Endothelial cell of umbilical vein (primary cell): ENCODE results near the gene CDH22.

Source experiments
- GATA2 ChIP-seq: IDR thresholded peaks from 2 replicates; pipeline ENCODE4 v1.7.0; 2011; ENCODE audit warnings: low read depth, mild to moderate bottlenecking, moderate library complexity, mixed read lengths, low read length; ENCODE audit not compliant: insufficient read length, insufficient read depth
- POLR2AphosphoS5 ChIP-seq: IDR thresholded peaks from 2 replicates; pipeline ENCODE4 v1.6.1; 2012; ENCODE audit warnings: low read depth, mild to moderate bottlenecking, control low read depth, low read length, moderate library complexity; ENCODE audit not compliant: insufficient read depth
- TF ChIP-seq, protein P1 (sequence below), 2 donors: IDR thresholded peaks; 1 replicate in 1 of 2; 2 replicates in 1 of 2; pipeline ENCODE4 v1.5.1; 2011; ENCODE audit warnings: low read length in 2 of 2, mild to moderate bottlenecking in 2 of 2, moderate library complexity in 2 of 2, control low read depth in 1 of 2, inconsistent platforms in 1 of 2, low read depth in 1 of 2; ENCODE audit not compliant: insufficient read depth in 1 of 2; ENCODE audit errors: extremely low read depth in 1 of 2
- TF ChIP-seq, protein P2 (sequence below): IDR thresholded peaks from 2 replicates; pipeline ENCODE4 v1.6.1; 2011; ENCODE audit not compliant: insufficient read depth, insufficient read length

DNA sequence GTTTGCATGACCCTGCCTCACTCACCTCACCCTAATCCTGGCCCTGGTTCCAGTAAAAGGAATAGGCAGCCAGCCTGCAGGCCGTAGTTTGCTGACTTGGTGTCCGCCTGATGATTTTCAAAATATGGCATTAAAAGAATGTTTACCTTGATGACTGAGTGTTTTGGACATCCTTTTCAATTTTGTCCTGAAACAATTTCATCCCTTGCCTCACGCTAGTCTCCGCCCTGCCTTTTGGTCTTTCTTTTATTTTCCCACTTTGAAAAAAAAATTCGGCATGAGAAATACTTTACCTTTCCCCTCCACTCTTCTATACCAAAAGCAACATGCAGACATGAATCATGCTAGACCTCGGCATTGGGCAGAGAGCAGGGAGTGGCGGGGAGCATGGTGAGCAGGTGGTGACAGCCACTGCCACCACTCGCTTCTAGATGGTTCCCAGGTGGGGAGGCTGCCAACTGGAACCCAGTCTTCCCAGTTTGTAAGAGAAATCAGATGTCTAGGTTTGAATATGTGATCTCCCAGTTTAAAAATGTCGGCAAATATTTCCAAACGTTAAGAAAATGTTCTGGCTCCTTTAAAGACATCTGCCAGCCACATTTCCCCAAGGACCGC lies 180.8 kb downstream of the CDH22 start:
- TF ChIP-seq, protein P1, sequence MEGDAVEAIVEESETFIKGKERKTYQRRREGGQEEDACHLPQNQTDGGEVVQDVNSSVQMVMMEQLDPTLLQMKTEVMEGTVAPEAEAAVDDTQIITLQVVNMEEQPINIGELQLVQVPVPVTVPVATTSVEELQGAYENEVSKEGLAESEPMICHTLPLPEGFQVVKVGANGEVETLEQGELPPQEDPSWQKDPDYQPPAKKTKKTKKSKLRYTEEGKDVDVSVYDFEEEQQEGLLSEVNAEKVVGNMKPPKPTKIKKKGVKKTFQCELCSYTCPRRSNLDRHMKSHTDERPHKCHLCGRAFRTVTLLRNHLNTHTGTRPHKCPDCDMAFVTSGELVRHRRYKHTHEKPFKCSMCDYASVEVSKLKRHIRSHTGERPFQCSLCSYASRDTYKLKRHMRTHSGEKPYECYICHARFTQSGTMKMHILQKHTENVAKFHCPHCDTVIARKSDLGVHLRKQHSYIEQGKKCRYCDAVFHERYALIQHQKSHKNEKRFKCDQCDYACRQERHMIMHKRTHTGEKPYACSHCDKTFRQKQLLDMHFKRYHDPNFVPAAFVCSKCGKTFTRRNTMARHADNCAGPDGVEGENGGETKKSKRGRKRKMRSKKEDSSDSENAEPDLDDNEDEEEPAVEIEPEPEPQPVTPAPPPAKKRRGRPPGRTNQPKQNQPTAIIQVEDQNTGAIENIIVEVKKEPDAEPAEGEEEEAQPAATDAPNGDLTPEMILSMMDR (IDR thresholded peaks at IDR 0.05; ENCODE audit: extremely low read depth in 1 of 2, insufficient read depth in 1 of 2, low read depth in 1 of 2, low read length in 2 of 2): no peak
- TF ChIP-seq POLR2AphosphoS5 (no peak), GATA2 (no peak)
- TF ChIP-seq, protein P2, sequence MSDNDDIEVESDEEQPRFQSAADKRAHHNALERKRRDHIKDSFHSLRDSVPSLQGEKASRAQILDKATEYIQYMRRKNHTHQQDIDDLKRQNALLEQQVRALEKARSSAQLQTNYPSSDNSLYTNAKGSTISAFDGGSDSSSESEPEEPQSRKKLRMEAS: no peak
